Measurements from ENCODE around the gene FSHR.

The FSHR gene

GRCh38 chr2:48915227-48915626 lies 239.1 kb downstream of the FSHR start:
- Histone ChIP-seq H3K4me3 (ENCODE audit: low read length in 2 of 2) (no peak overlapping the region), H3K27ac (ENCODE audit: low read length) (no peak overlapping the region)

DNA sequence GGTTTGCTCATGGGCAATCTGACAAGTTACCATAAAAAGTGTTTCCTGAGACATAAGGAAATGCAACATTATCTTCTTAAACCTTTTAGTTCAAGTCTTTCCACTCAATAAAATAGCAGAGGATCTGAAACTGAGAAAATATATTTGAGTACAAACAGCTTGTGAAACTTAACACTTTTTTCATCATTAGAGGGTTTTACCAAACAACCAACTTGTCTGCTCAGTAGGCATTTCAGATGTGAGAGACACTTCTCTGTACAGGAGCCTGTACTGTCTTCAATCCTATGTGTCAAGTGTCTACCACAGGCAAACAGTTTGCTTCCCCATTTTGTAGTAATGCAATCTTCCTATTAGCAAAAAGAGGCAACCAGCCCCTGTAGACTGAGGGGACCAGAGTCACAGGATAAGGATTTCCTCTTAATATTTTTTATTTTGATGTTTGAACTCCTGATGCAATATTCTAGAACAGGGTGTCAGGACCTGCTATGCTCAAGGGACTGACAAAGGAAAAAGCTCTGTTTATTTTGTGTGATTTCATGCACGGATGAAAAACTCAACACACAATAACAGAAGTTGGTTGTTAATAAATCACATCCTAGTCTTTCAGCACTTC lies 239.7 kb downstream of the FSHR start:
- Histone ChIP-seq H3K9ac (ENCODE audit: low read length in 2 of 2) (no peak overlapping the region), H3K9me3 (ENCODE audit: control insufficient read depth in 2 of 2, low read length in 2 of 2) (peaks cover 0 to 4% of the 10 kb centered on the region in 2 donors)

More at GRCh38 chr2:48915227-48915626, 239.1 kb downstream of the FSHR start:
- Histone ChIP-seq H3K9me3 (ENCODE audit: control insufficient read depth in 2 of 2, low read length in 2 of 2) (peaks cover 0 to 4% of the 10 kb centered on the region in 2 donors), H3K27me3 (ENCODE audit: control insufficient read depth in 1 of 2, insufficient read depth in 2 of 2, low read length in 2 of 2) (no peaks in the 10 kb centered on the region), H3K36me3 (ENCODE audit: control insufficient read depth in 2 of 2, insufficient read depth in 2 of 2, low read length in 2 of 2) (no peaks in the 10 kb centered on the region), H3K4me1 (ENCODE audit: control insufficient read depth, insufficient read depth, low read length) (no peaks in the 10 kb centered on the region), H3K9ac (ENCODE audit: low read length in 2 of 2) (no peak overlapping the region)

More for the DNA sequence above, 239.7 kb downstream of the FSHR start:
- Histone ChIP-seq H3K36me3 (ENCODE audit: control insufficient read depth in 2 of 2, insufficient read depth in 2 of 2, low read length in 2 of 2) (no peaks in the 10 kb centered on the region), H3K4me1 (ENCODE audit: control insufficient read depth, insufficient read depth, low read length) (no peaks in the 10 kb centered on the region), H3K27me3 (ENCODE audit: control insufficient read depth in 1 of 2, insufficient read depth in 2 of 2, low read length in 2 of 2) (no peaks in the 10 kb centered on the region), H3K4me3 (ENCODE audit: low read length in 2 of 2) (no peak overlapping the region), H3K27ac (ENCODE audit: low read length) (no peak overlapping the region)
